COR-L47 (cell line): Measurements from ENCODE around the gene CACNA1B.

Experiments used
- DNase-seq: peaks from one replicate; lab custom pipeline; 2025; lab: John Stamatoyannopoulos, UW

Gene CACNA1B

GRCh38 chr9:137967280-137967953 is 89.8 kb downstream of the CACNA1B start:
- no peak for DNase-seq

- no peak for DNase-seq
Measured at GRCh38 chr9:137968235-137968634, 90.7 kb downstream of the CACNA1B start.

GRCh38 chr9:137969008-137969407 is 91.4 kb downstream of the CACNA1B start:
- DNase-seq: no peak

GRCh38 chr9:137969685-137970084 is 92.1 kb downstream of the CACNA1B start:
- DNase-seq: no peak

GRCh38 chr9:137970098-137970497 is 92.5 kb downstream of the CACNA1B start:
- no peak for DNase-seq

GRCh38 chr9:137970686-137971476 is 93.3 kb downstream of the CACNA1B start:
- DNase-seq: no peak

- DNase-seq: no peak
Measured at GRCh38 chr9:137971477-137972138, 94.0 kb downstream of the CACNA1B start.

GRCh38 chr9:137972355-137972987 is 94.9 kb downstream of the CACNA1B start:
- no peak for DNase-seq

GRCh38 chr9:137972988-137973470 is 95.4 kb downstream of the CACNA1B start:
- DNase-seq: no peak

GRCh38 chr9:137973829-137974416 is 96.3 kb downstream of the CACNA1B start:
- DNase-seq: no peak

GRCh38 chr9:137974746-137975526 is 97.4 kb downstream of the CACNA1B start:
- no peak for DNase-seq

GRCh38 chr9:137975527-137975913 is 97.9 kb downstream of the CACNA1B start:
- no peak for DNase-seq

- no peak for DNase-seq
Measured at GRCh38 chr9:137975936-137976565, 98.5 kb downstream of the CACNA1B start.

GRCh38 chr9:137977571-137978261 is 100.1 kb downstream of the CACNA1B start:
- DNase-seq: no peak

- DNase-seq: no peak
Measured at GRCh38 chr9:137978262-137978714, 100.7 kb downstream of the CACNA1B start.

- no peak for DNase-seq
Measured at GRCh38 chr9:137982200-137982599, 104.6 kb downstream of the CACNA1B start.

GRCh38 chr9:137984005-137984404 is 106.4 kb downstream of the CACNA1B start:
- DNase-seq: no peak

- DNase-seq: no peak
Measured at GRCh38 chr9:137984520-137985257, 107.1 kb downstream of the CACNA1B start.

- DNase-seq: no peak
Measured at GRCh38 chr9:137985637-137986071, 108.1 kb downstream of the CACNA1B start.
